CD4-positive, alpha-beta T cell treated with Interleukin-21 for 1 hour (primary cell): Measurements from ENCODE around the gene SKAP1.
A peak's percentile ranks its signal among the peaks of the same experiment; 100 is the strongest.
"Not testable (repeated sequence)": the region's sequence is repeated elsewhere in the genome, so short reads cannot be mapped to it uniquely, and the experiment has no call there.

Experiments
- DNase-seq: peaks from one replicate; pipeline ENCODE4 v3.0.0-alpha.2; 2020

The SKAP1 gene

DNA sequence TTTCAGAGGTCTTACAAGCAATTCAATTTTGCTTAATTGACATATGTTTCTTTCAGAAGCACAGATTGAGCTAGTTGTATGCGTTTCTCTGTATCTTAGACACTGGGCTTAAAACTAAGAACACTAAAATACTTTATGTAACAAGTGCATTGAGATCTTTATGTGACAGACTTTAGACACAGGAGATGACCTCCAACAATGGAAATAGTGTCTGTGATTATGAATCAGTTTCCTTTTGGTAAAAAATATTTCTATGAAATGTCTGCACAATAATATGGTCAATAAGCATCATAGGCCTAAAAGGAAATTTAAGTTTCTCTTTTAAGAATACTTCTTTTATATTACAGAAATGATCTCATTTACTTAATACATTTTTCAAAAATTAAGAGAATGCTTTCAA is 153.2 kb downstream of the SKAP1 start:
- no peak for DNase-seq

DNA sequence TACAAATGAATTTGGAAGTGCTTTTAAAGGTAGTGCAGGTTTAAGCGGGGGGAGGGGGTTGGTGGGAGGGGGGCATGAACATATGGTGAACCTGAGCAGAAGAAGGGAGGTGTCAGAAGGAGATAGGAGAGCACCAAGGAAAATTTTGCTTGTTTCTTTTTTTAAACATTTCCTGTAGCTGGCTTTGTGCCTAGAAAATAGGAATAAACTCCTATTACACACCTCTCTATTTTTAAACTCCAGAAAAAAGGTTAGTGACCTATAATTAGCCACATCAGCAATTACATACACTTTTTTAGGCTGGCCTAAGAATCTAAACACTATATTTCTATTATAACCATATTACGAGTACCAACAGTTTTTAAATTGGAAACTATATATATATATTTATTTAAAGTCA is 159.1 kb downstream of the SKAP1 start:
- no peak for DNase-seq

DNA sequence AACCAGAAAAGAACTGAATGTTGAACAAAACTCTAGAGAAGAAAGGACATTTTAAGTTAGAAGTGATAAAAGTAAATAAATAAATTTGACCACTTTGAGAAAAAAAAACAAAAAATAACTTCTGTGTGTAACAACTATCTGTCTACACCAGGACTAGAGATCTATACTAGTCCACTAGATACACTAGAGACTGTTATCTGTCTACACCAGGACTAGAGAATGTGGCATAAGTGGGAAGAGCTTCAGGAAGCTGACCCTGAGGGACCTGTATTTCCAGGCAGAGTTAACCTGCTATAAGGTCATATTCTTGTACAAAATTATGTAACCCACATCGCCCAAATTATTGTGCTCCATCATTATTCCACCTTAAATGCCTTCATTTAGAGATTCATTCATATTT is 160.8 kb downstream of the SKAP1 start:
- no peak for DNase-seq

DNA sequence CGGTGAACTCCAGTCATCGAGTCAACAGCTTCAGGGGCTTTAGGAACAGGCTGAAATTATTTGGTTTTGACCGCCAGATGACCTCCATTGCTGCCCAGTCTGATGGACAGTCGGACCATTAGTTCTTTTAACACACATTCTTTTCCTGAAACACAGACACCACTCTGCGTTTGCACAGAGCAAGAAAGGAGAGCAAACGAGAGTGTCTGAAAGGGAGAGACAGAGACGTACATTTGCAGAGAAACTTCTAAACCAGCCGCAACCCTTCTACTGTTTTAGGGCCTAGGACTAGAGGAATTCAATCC is 166.3 kb downstream of the SKAP1 start:
- no peak for DNase-seq

DNA sequence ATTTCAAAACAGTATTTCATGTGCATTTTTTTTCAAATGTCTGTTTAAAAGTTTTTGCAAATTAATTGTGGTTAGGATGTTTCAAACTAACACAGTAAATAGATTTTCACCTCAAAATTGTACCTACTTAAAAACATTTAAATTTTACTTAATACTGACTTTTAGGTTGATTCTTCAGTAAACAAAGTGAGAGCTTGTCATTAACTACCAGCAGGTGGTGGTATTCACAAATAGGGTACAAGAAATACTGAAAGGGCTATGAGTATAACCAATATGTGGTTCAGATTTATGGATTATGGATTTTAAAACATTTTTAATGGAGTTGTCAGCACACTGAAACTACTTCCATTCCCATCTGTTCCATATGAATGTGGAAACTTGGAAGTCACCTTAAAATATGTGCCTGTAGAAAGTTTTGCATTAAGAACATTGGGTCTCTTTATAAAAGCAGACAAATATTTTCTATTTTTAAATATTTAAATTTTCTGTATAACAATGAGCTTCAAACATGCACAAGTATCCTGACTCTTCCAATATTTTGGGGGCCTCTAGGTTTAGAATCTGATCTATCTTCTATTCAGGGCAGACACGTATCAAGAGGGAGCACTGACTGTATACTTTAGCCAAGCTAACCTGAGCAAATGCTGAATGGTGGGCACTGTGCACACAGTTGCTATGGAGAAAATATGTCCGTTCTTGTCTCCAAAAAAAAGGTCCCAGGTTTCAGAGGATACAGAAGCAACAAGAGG is 166.9 kb downstream of the SKAP1 start:
- DNase-seq: peak; percentile 28

DNA sequence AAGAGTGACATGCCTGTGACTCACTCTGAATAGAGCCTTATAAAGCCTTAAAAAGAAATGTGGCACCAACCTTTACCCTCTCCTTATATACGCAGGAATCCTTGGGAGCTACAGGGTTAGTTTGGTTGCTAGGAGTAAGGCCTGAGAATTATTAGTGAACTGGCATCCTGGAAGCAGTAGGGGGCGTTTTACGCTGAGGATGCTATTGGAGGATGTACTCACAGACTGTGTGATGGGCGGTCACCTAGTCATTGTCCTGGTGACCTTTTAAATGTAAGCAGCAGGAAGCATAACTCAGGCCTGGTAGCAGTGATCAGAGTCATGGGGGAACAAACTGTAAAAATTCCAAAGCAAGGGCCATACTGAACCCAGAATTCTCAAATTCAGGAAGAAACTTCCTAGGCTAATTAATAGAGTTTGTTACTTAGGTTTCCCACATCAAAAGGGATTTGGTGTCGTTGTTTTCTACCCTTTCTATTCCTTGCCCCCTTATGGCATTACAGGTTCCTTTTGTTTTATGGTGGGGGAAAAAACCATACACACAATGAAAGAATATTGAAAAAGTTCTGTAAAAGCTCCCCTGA is 168.6 kb downstream of the SKAP1 start:
- DNase-seq: no peak

DNA sequence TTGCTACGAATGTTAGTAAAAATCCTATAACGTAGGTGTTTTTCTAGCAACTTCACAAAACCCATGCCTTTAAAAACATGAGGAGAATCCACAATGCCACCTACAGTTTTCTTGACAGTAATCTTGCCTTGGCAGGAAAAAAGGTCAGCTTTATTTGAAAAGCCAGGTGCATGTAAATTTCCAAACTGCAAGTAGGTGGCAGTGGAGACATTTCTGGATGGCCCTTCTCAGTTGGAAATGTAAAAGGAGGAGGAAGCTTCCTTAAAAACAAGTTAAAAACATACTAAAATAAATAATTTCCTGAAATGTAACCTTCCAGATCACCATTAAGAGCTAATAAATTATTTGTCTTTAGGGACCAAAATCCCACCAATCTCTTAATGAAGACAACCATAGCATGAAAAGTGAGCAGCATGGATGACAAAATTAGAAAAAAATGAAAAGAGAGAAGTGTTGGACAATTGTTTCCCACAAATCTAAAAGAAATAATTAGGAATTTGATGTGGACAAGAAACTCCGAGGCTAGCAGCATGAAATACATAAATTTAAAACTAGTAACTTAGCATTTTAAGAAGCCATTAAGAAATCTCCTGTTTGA is 170.2 kb downstream of the SKAP1 start:
- no peak for DNase-seq

DNA sequence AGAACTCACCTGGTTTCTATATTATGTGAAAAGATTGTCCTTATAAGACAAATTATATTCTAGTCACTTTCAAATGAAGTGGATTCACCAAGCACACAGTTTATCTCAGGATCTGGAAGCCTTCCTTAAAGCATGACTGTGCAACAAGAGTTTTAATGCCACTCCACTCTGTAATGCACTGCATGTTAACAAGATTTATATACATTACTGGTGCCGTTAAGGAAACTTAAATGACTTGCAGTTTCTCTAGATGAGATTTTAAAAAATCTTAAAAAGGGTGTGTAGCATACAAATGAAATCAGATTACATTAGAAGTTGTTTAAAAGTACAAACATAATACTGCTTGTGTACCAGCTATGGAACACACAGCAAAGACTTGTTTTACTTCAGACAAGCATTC is 171.7 kb downstream of the SKAP1 start:
- no peak for DNase-seq

DNA sequence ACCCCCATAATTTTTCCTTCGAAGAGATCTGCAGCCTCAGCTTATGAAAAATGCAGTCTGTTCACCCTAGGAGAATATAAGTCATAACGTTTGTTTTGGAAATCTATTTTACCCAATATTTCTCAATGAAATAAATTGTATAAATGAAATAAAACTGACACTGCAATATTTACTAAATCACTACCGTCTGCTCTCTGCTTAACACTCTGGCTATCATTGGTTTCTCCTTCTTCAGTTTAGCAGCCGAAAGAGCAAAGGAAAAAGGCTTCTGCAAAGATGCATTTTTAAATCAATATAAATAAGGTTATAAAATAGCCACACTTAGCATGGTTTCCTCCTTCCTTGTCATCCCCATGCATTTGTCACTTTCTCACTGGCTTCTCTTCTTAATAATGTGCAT is 174.3 kb downstream of the SKAP1 start:
- DNase-seq: no peak

DNA sequence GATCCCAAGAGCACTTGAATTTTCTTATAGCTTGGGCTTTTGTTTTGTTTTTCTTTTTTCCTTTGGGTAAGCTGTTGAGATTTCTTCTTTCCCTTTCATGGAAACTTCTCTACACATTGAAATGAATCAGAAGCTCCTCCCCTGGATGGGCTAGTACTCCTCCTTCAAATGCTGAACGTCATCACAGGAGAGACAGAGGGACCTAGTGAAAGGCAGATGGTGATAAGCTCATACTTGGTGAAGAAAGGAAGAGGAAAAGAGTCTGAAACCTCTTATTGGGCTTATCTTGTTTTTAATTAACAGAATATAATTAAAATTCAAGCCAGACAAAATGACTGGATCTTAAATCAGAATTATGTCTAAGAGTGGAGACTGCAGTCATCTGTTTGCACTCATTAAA is 175.1 kb downstream of the SKAP1 start:
- DNase-seq: no peak

DNA sequence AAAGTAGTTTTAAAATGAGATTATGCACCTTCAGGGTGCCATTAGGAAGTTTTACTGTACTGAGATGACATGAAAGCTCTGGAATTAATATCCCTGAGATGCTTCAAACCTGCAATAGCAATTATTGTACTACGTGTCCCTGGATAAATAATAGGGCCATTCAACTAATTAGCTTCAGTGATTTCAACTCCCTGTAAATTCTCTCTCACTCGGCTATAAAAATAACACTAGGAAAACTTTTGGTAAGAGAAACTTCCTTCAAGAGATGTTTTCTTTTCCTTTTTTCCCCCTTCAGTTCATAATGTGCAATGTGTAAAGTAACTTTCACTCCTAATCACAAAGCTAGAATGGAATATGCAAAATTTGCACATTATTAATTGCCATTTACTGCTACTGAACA is 176.0 kb downstream of the SKAP1 start:
- DNase-seq: no peak

DNA sequence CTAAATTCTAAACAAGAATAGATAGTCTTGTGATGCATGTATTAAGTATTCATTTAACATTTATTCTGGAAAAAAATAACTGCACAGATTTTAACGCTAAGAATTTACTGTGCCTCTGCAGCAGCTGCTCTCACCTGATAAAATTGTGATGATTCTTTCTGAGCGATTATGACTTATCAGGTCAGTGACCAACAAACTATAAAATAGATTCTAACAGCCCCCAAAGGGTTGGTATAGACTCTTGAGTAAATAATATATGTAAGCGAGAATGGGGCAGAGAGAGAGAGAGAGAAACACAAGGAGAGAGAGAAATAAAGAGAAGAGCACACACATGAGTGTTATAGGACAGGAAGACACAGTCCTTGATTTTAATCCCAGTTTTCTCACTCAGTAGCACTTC is 178.1 kb downstream of the SKAP1 start:
- no peak for DNase-seq

DNA sequence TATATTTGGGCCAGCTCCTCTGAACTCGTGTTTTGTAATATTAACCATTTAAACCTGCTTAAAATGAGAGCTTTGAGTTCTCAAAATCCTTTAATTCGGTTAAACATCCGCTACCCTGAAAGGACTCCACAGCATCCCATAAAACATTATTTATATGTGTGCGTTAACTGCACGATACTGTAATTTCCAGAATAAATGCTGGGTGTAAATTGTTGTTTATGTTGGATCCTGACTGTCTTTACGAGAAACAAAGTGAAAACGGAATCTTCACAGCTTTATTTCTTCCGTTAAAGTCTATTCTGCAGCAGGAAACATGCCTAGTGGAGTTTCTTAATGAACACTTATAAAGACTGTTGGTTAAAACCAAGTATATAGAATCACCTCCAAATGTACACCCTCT is 179.1 kb downstream of the SKAP1 start:
- no peak for DNase-seq

DNA sequence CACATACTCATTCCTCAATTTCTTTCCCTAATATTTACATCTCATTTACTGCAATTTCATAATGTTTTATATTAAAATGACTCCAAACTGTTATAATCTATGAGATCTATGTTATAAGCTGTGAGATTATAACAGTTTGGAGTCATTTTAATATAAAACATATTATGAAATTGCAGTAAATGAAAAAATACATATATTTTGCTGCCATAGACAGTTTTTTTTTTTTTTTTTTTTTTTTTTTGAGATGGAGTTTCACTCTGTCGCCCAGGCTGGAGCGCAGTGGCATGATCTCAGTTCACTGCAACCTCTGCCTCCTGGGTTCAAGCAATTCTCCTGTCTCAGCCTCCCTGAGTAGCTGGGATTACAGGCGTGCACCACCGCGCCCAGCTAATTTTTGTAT is 180.0 kb downstream of the SKAP1 start:
- not testable (repeated sequence) for DNase-seq

DNA sequence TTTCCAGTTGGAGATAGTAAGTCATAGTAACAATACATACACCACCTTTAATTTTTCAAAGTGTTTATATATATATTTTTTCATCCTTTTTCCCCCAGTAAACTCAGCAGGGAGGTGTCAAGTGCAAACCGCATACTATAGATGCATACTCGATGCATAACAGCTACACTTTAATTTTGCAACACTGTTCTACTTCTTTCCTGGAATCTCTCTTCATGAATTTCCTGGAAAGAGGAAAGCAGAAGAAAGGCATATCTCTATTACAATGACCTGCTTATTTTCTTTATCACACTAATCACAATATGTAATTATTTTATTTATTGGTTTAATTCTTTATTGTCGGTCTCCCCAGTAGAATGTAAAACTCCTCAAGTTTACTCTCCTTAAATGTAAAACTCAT is 182.4 kb downstream of the SKAP1 start:
- no peak for DNase-seq

DNA sequence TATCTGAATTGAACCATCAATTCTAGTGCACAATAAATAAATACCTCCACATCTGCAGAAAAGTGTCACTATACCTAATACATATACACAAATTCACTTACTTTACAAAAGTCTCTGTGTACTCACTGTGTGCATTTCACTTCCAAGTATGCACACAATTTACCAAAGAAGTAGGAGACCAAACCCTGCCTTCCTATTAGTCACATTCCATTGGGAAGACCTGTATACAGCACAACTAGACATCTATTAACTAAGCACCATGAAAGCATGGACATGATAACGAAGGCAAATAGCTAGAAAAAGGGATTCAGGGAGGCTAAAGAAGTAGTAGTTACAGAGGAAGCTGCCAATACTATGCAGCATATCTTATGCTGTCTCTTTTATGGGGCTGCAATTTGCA is 183.0 kb downstream of the SKAP1 start:
- DNase-seq: no peak

DNA sequence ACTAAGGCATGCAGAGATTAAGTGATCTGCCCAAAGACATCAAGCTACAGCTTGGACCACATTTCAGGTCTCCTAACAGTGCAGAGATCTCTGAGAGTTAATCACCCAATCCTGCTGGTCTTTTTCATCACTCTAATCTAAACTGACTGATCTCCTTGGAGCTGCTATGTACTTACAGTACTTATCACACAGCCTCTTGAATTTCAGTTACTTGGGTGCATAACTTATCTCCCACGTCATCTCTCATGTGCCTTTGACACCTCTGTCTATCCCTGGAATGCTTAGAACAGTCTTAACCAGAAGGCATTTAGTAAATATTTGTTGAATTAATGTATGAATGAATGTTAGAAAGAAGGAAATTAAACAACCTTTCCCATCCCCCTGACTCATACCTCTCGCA is 183.4 kb downstream of the SKAP1 start:
- no peak for DNase-seq

DNA sequence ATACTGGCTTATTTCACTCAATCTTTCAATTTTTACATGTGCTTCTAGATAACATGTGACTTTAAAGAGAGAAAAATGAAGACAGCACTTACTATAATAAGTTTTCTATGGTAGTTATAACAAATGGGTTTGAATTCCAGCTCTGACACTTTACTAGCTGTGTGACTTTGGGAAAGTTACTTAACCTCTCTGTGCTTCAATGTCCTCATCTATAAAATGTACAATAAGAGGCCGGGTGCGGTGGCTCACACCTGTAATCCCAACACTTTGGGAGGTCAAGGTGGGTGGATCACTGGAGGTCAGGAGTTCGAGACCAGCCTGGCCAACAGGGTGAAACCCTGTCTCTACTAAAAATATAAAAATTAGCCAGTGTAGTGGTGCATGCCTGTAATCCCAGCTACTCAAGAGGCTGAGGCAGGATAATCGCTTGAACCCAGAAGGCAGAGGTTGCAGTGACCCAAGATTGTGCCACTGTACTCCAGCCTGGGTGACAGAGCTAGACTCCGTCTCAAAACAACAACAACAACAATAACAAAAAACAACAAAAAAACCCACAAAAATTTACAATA is 184.5 kb downstream of the SKAP1 start:
- not testable (repeated sequence) for DNase-seq

DNA sequence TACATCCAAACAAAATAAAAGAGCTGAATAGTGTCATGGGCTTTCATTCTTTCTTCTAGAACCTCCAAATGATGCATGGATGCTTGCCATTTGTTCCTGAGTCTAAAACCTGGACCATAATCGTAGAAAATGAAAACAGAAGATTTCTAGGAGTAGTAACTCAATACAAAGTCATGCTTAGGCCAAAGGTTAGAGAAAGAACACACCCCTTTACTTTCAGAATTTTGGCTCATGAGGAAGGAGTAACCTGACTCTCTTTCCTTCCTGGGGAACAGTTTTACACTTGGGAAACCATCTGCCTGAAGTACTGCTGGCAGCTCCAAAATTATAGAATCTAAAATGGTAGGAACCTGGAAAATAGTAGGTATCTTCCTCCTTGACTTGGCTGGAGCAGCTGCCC is 185.2 kb downstream of the SKAP1 start:
- no peak for DNase-seq

DNA sequence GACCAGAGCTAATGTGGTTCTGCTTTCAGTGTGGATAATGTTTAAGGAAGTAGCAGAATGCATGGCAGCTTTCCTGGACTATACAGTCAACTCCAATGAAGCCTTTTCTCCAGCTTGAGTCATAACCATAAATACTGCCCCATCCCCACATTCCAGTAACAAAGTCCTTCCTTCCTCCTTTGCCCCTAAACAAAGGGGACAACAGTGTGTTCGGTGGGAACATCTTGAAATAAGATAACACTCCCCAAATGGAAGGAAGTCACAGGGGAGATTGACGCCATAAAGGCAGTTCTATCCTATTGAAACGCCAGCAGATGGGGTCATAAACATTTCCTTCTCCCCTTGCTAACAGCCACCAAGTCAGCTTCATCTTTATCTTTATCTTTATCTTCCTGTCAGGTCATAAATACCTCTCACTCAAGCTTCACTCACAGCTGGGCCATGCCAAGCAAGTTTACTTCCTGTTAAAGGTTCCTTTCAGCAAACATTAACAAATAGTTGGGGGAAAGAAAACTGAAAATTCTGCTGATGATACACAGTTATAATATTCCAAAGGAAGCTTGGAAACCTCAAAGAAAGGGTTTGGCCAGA is 185.8 kb downstream of the SKAP1 start:
- no peak for DNase-seq

DNA sequence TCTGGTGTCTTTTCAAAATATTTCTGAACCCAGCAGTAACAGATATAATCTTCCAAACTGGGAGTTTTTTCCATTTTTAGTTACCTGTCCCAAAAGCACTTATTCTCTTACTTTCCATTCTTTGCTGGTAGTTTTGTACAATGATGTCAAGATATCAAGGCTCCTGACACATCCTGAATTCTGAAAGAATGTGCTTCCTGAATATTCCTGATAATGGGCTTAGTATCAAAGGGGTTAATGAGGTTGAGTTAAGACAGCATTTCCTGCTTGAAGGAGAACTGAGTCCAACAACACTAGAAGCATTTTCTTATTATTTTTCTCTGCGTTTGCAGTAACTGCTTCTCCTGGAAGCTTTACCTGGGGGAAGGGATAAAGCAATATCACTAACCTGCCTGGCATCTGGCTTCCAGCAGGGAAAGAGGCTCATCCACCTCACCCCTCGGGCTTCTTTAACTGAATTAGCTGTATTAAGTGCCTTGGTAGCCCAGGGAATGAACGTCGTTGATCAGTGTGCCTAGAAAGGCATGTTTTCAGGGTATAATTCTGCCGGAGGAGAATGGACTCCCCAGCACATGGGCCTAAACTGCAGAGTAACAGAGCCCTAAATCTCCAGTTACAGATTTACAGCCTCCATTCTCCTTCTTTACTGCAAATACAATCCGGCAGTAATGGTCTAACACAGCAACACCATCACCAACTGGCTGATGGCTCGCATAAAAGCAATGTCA is 188.1 kb downstream of the SKAP1 start:
- no peak for DNase-seq

DNA sequence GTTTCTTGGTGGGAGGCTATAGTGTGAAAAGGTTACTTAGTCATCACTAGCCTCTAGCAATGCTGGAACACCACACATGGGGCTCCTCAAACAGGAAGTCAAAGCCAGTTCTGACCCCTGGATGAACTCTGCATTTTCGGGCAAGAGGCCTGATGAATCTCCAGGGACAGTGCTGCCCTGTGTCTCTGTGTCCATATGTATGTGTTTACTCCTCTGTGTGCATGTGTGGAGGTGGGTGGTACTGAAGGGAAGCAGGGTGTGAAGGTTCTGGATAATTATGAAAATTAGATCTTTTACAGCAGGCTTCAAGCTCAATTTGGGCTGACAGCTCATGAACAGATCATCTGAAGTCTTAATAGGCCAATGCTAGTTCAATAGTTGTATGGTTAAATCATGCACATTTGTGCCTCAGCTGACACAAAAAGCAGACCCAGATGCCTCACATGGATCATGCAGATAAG is 188.9 kb downstream of the SKAP1 start:
- peak; percentile 21 for DNase-seq

DNA sequence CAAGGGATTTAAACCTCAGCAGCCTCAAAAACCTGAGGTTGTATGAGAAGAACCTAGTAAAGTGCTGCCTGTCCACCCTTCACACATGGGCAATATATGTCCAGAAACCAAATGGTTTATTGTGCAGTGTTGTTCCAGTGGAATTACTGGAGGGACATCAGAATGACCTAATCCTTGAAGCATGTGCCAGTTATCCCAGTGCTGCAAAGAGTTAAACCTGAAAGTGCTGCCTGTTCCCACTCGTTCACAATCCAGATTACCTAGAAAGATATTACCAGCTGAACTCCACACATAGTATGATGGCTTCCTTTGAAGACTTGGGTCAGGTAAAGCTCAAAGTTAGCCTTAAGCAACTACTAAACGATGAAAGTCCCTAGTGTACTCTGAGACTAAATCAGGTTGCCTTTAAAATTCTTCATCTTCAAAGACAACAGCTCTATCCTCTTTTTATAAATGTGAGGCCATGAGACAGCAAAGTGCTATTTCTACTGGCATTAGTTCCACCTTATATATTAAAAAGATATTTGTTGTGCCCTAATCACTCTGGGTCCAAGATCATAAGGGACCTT is 189.4 kb downstream of the SKAP1 start:
- DNase-seq: no peak
